ENCODE results near the gene SNX10.
A peak's percentile ranks its signal among the peaks of the same experiment; 100 is the strongest.

SNX10 gene

GRCh38 chr7:26369593-26369992, 77.9 kb downstream of the SNX10 start:
- POLR2A ChIA-PET = interaction anchor here (0.8 to 1.6 kb wide), 5 partner anchors 170 to 791 kb away, joined by 3 to 5 read pairs (median 3); partner anchors contain the start of gene HOXA3

DNA sequence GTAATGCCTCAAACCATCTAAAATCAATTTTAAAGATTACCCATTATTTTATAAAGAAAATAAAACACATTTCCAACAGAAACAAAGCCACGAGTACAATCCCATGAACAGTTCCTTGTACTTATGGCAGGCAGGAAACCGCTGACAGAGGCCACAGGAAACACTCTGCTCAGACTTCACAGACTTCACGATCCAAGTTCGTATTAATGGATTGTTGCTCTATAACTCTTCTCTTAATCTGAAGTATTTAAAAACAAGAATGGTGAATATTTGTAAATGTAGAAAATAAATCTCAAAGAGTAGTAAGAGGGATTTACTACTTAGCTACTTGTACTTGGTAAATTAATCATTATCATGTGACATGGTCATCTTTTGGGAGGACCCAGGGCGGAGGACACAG, 78.3 kb downstream of the SNX10 start:
- ChIA-PET CTCF (interaction anchor here (0.8 to 8.2 kb wide), 39 partner anchors 9 to 809 kb away, joined by 3 to 198 read pairs (median 4); partner anchors contain the start of genes HOXA7 and NFE2L3), POLR2A (interaction anchor here (0.8 to 1.6 kb wide), 4 partner anchors 170 to 789 kb away, joined by 3 to 4 read pairs (median 3); partner anchors contain the start of gene HOXA3)
- Histone ChIP-seq H3K27ac (ENCODE audit: insufficient read depth in 1 of 2, low read depth in 1 of 2, low read length in 2 of 2, poor library complexity in 1 of 2, severe bottlenecking in 2 of 2) (peak overlapping the region in 1 of 2 experiments; percentile 31), H3K9me3 (ENCODE audit: control extremely low read depth in 1 of 5, control insufficient read depth in 4 of 5, insufficient read depth in 2 of 5, low read depth in 1 of 5, low read length in 4 of 5) (no peaks in the 10 kb centered on the region), H3K27me3 (replicated peaks in 2 of 5; ENCODE audit: control insufficient read depth in 4 of 5, insufficient read depth in 5 of 5, low read length in 4 of 5) (no peaks in the 10 kb centered on the region), H3K4me1 (ENCODE audit: control extremely low read depth in 1 of 4, control insufficient read depth in 4 of 4, insufficient read depth in 4 of 4, low read length in 3 of 4) (peaks cover 23 to 65% (median 47%) of the 10 kb centered on the region in 4 experiments), H3K36me3 (ENCODE audit: control insufficient read depth in 4 of 4, insufficient read depth in 4 of 4, low read length in 3 of 4) (peaks cover 6 to 32% (median 16%) of the 10 kb centered on the region in 4 experiments), H3K4me3 (ENCODE audit: control insufficient read depth in 1 of 7, extremely low read depth in 1 of 7, insufficient read depth in 4 of 7, low read depth in 2 of 7, low read length in 6 of 7) (peak overlapping the region in 6 of 7 experiments; percentile 26 to 67 (median 46))
- DNase-seq = peak; percentile 75 to 86 (median 78)
- WGBS (ENCODE audit: insufficient coverage) = 0% methylated on average over 2 of the region's 5 CpGs

More at GRCh38 chr7:26369593-26369992, 77.9 kb downstream of the SNX10 start:
- Histone ChIP-seq H3K9me3 (ENCODE audit: control extremely low read depth in 1 of 5, control insufficient read depth in 4 of 5, insufficient read depth in 2 of 5, low read depth in 1 of 5, low read length in 4 of 5) (no peaks in the 10 kb centered on the region), H3K27me3 (replicated peaks in 2 of 5; ENCODE audit: control insufficient read depth in 4 of 5, insufficient read depth in 5 of 5, low read length in 4 of 5) (no peaks in the 10 kb centered on the region), H3K4me3 (ENCODE audit: control insufficient read depth in 1 of 7, extremely low read depth in 1 of 7, insufficient read depth in 4 of 7, low read depth in 2 of 7, low read length in 6 of 7) (peak overlapping the region in 6 of 7 experiments; percentile 26 to 67 (median 46)), H3K36me3 (ENCODE audit: control insufficient read depth in 4 of 4, insufficient read depth in 4 of 4, low read length in 3 of 4) (peaks cover 6 to 32% (median 16%) of the 10 kb centered on the region in 4 experiments), H3K27ac (ENCODE audit: insufficient read depth in 1 of 2, low read depth in 1 of 2, low read length in 2 of 2, poor library complexity in 1 of 2, severe bottlenecking in 2 of 2) (peak overlapping the region in 1 of 2 experiments; percentile 31), H3K4me1 (ENCODE audit: control extremely low read depth in 1 of 4, control insufficient read depth in 4 of 4, insufficient read depth in 4 of 4, low read length in 3 of 4) (peaks cover 21 to 64% (median 47%) of the 10 kb centered on the region in 4 experiments)
- peak; percentile 69 to 82 (median 77) for DNase-seq
- CTCF ChIA-PET = interaction anchor here (0.6 to 8.2 kb wide), 46 partner anchors 9 to 809 kb away, joined by 3 to 198 read pairs (median 4); partner anchors contain the start of genes HOXA10, HOXA7 and NFE2L3
- 0% methylated on average over 4 of the region's 4 CpGs for WGBS (ENCODE audit: insufficient coverage)

- Histone ChIP-seq H3K4me3 (ENCODE audit: control insufficient read depth in 1 of 7, extremely low read depth in 1 of 7, insufficient read depth in 4 of 7, low read depth in 2 of 7, low read length in 6 of 7) (peak overlapping the region in 3 of 7 experiments; percentile 16 to 88 (median 85)), H3K27ac (ENCODE audit: insufficient read depth in 1 of 2, low read depth in 1 of 2, low read length in 2 of 2, poor library complexity in 1 of 2, severe bottlenecking in 2 of 2) (peak overlapping the region; percentile 74 to 87), H3K27me3 (replicated peaks in 2 of 5; ENCODE audit: control insufficient read depth in 4 of 5, insufficient read depth in 5 of 5, low read length in 4 of 5) (no peaks in the 10 kb centered on the region), H3K4me1 (ENCODE audit: control extremely low read depth in 1 of 4, control insufficient read depth in 4 of 4, insufficient read depth in 4 of 4, low read length in 3 of 4) (peaks cover 31 to 67% (median 50%) of the 10 kb centered on the region in 4 experiments), H3K36me3 (ENCODE audit: control insufficient read depth in 4 of 4, insufficient read depth in 4 of 4, low read length in 3 of 4) (peaks cover 0 to 11% (median under 1%) of the 10 kb centered on the region in 4 experiments), H3K9me3 (ENCODE audit: control extremely low read depth in 1 of 5, control insufficient read depth in 4 of 5, insufficient read depth in 2 of 5, low read depth in 1 of 5, low read length in 4 of 5) (no peaks in the 10 kb centered on the region)
- no CpG with 5 or more reads among the region's 3 CpGs for WGBS (ENCODE audit: insufficient coverage)
- POLR2A ChIA-PET = interaction anchor here (1.0 to 1.2 kb wide), 4 partner anchors 172 to 796 kb away, joined by 3 to 4 read pairs (median 4); partner anchors contain the start of gene HNRNPA2B1
- no peak for DNase-seq
- CTCF ChIA-PET = interaction anchor here (0.9 to 8.2 kb wide), 14 partner anchors 10 to 801 kb away, joined by 3 to 198 read pairs (median 3); partner anchors contain the start of gene HOXA7
Observed at GRCh38 chr7:26372249-26372648, 80.6 kb downstream of the SNX10 start.

GRCh38 chr7:26372704-26373103, 81.0 kb downstream of the SNX10 start:
- ChIA-PET CTCF (interaction anchor here (0.5 to 8.2 kb wide), 14 partner anchors 9 to 800 kb away, joined by 3 to 198 read pairs (median 3); partner anchors contain the start of gene HOXA7), POLR2A (interaction anchor here (1.0 to 1.2 kb wide), 3 partner anchors 172 to 795 kb away, joined by 3 to 4 read pairs (median 4); partner anchors contain the start of gene HNRNPA2B1)
- peak overlapping the region in 4 of 7 experiments; percentile 5 to 88 (median 58) for H3K4me3 ChIP-seq (ENCODE audit: control insufficient read depth in 1 of 7, extremely low read depth in 1 of 7, insufficient read depth in 4 of 7, low read depth in 2 of 7, low read length in 6 of 7)
- no peak for DNase-seq
- peaks cover 31 to 67% (median 50%) of the 10 kb centered on the region in 4 experiments for H3K4me1 ChIP-seq (ENCODE audit: control extremely low read depth in 1 of 4, control insufficient read depth in 4 of 4, insufficient read depth in 4 of 4, low read length in 3 of 4)
- no peaks in the 10 kb centered on the region for H3K9me3 ChIP-seq (ENCODE audit: control extremely low read depth in 1 of 5, control insufficient read depth in 4 of 5, insufficient read depth in 2 of 5, low read depth in 1 of 5, low read length in 4 of 5)
- no CpG with 5 or more reads among the region's 2 CpGs for WGBS (ENCODE audit: insufficient coverage)
- H3K27me3 ChIP-seq (replicated peaks in 2 of 5; ENCODE audit: control insufficient read depth in 4 of 5, insufficient read depth in 5 of 5, low read length in 4 of 5) = no peaks in the 10 kb centered on the region
- H3K36me3 ChIP-seq (ENCODE audit: control insufficient read depth in 4 of 4, insufficient read depth in 4 of 4, low read length in 3 of 4) = peaks cover 0 to 7% (median 0%) of the 10 kb centered on the region in 4 experiments
- peak overlapping the region; percentile 74 to 87 for H3K27ac ChIP-seq (ENCODE audit: insufficient read depth in 1 of 2, low read depth in 1 of 2, low read length in 2 of 2, poor library complexity in 1 of 2, severe bottlenecking in 2 of 2)

- Histone ChIP-seq H3K9me3 (ENCODE audit: control extremely low read depth in 1 of 5, control insufficient read depth in 4 of 5, insufficient read depth in 2 of 5, low read depth in 1 of 5, low read length in 4 of 5) (no peaks in the 10 kb centered on the region), H3K36me3 (ENCODE audit: control insufficient read depth in 4 of 4, insufficient read depth in 4 of 4, low read length in 3 of 4) (peaks cover 0 to 6% (median 0%) of the 10 kb centered on the region in 4 experiments), H3K4me3 (ENCODE audit: control insufficient read depth in 1 of 7, extremely low read depth in 1 of 7, insufficient read depth in 4 of 7, low read depth in 2 of 7, low read length in 6 of 7) (peak overlapping the region in 6 of 7 experiments; percentile 42 to 90 (median 84)), H3K4me1 (ENCODE audit: control extremely low read depth in 1 of 4, control insufficient read depth in 4 of 4, insufficient read depth in 4 of 4, low read length in 3 of 4) (peaks cover 27 to 70% (median 43%) of the 10 kb centered on the region in 4 experiments), H3K27me3 (replicated peaks in 2 of 5; ENCODE audit: control insufficient read depth in 4 of 5, insufficient read depth in 5 of 5, low read length in 4 of 5) (no peaks in the 10 kb centered on the region), H3K27ac (ENCODE audit: insufficient read depth in 1 of 2, low read depth in 1 of 2, low read length in 2 of 2, poor library complexity in 1 of 2, severe bottlenecking in 2 of 2) (peak overlapping the region; percentile 77 to 87)
- no CpG with 5 or more reads among the region's 6 CpGs for WGBS (ENCODE audit: insufficient coverage)
- CTCF ChIA-PET = interaction anchor here (0.6 to 8.2 kb wide), 24 partner anchors 10 to 796 kb away, joined by 3 to 198 read pairs (median 4); partner anchors contain the start of gene HOXA7
- DNase-seq = no peak
- POLR2A ChIA-PET = interaction anchor here (0.8 kb wide), 1 partner anchor 315 kb away, joined by 3 read pairs; no protein-coding TSS in a partner anchor
Observed at GRCh38 chr7:26374647-26375373, 83.1 kb downstream of the SNX10 start.

DNA sequence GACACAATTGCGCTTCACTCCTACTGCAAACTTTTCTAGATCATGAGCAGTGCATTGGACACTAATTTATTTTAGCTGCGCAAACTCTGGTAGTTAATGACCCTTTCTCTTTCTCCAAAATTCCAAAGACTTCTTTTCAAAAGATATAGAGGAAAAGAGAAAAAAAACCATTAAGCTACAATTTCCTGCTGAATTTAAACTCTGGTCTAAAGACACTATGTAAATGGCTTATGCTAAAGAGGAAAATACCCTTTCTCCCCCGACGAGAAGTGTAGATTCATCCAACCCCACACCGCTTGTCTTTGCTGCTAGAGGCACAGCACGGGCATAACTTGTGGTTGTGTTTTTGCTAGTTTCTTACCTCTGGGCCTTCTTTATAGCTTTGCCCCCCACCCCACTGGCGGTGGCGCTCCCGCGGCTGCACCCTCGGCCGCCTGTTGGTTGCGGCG, 84.1 kb downstream of the SNX10 start:
- Histone ChIP-seq H3K4me1 (ENCODE audit: control extremely low read depth in 1 of 4, control insufficient read depth in 4 of 4, insufficient read depth in 4 of 4, low read length in 3 of 4) (peaks cover 20 to 61% (median 35%) of the 10 kb centered on the region in 4 experiments), H3K27me3 (replicated peaks in 2 of 5; ENCODE audit: control insufficient read depth in 4 of 5, insufficient read depth in 5 of 5, low read length in 4 of 5) (no peaks in the 10 kb centered on the region), H3K9me3 (ENCODE audit: control extremely low read depth in 1 of 5, control insufficient read depth in 4 of 5, insufficient read depth in 2 of 5, low read depth in 1 of 5, low read length in 4 of 5) (no peaks in the 10 kb centered on the region), H3K36me3 (ENCODE audit: control insufficient read depth in 4 of 4, insufficient read depth in 4 of 4, low read length in 3 of 4) (peaks cover 0 to 6% (median 0%) of the 10 kb centered on the region in 4 experiments), H3K4me3 (ENCODE audit: control insufficient read depth in 1 of 7, extremely low read depth in 1 of 7, insufficient read depth in 4 of 7, low read depth in 2 of 7, low read length in 6 of 7) (peak overlapping the region; percentile 83 to 90 (median 85)), H3K27ac (ENCODE audit: insufficient read depth in 1 of 2, low read depth in 1 of 2, low read length in 2 of 2, poor library complexity in 1 of 2, severe bottlenecking in 2 of 2) (peak overlapping the region; percentile 77 to 87)
- WGBS (ENCODE audit: insufficient coverage) = 6% methylated on average over 6 of the region's 14 CpGs
- ChIA-PET CTCF (interaction anchor here (0.7 to 8.2 kb wide), 21 partner anchors 10 to 795 kb away, joined by 3 to 198 read pairs (median 4); partner anchors contain the start of gene HOXA7), POLR2A (interaction anchor here (0.6 to 0.7 kb wide), 3 partner anchors 176 to 781 kb away, joined by 3 read pairs; partner anchors contain the start of gene HOXA7)
- peak in 2 of 3 donors; percentile 82 to 86 for DNase-seq
